ENCODE measurements around the gene OGA.

DNA sequence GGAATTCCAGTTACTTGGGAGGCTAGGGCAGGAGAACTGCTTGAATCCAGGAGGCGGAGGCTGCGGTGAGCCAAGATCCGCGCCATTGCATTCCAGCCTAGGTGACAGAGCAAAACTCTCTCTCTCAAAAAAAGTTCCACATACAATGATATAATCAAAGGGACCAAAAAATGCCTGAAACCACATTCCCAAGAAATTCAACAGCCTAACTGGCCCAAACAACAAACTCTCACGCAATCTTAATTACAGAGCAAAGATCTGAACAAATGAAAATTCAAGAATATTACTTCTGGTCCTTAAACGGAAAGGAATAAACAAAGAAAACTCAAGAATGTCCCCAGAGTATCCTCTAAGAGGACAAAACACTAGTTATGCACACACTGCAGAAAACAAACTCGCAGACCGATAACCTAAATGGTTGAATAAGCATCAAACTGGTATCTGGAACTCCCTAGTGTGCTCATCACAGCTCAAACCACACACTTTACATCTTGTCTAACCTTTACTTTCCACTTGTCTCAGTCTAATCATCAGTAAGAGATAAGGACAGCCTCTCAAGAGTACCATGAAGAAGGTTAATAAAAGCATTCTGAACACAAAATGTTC, 3.7 kb downstream of the OGA start:
- no peak for TF ChIP-seq POLR2AphosphoS5 (IDR thresholded peaks at IDR 0.05)
- TF ChIP-seq POLR2A (IDR thresholded peaks at IDR 0.05) = no peak
- TF ChIP-seq, protein P1, sequence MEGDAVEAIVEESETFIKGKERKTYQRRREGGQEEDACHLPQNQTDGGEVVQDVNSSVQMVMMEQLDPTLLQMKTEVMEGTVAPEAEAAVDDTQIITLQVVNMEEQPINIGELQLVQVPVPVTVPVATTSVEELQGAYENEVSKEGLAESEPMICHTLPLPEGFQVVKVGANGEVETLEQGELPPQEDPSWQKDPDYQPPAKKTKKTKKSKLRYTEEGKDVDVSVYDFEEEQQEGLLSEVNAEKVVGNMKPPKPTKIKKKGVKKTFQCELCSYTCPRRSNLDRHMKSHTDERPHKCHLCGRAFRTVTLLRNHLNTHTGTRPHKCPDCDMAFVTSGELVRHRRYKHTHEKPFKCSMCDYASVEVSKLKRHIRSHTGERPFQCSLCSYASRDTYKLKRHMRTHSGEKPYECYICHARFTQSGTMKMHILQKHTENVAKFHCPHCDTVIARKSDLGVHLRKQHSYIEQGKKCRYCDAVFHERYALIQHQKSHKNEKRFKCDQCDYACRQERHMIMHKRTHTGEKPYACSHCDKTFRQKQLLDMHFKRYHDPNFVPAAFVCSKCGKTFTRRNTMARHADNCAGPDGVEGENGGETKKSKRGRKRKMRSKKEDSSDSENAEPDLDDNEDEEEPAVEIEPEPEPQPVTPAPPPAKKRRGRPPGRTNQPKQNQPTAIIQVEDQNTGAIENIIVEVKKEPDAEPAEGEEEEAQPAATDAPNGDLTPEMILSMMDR (IDR thresholded peaks at IDR 0.05) = no peak
